Gastrocnemius medialis (tissue), 4 donors: Measurements from ENCODE around the gene ADAMTS10. TPM values are rescaled to one million over a fixed set of nuclear protein-coding genes. Genes with fewer than 3 reads are reported as not detected.
A peak's percentile ranks its signal among the peaks of the same experiment; 100 is the strongest.

Experiments used
- ATAC-seq, 2 donors: fragments of 150-250 bp; one replicate each; pipeline ENCODE4 v1.9.1; 2016
- DNase-seq, 2 donors: peaks; one replicate each; pipeline ENCODE4 v3.0.0-alpha.2; 2019
- H3K27ac ChIP-seq, 4 donors: fragments of 200-600 bp; sonication (generic); 1 replicate in 1 of 4; 2 replicates in 3 of 4; pipeline ENCODE4 v1.5.1; 2016 to 2018; ENCODE audit warnings: mild to moderate bottlenecking in 2 of 4, moderate library complexity in 1 of 4
- H3K27me3 ChIP-seq, 3 donors: fragments of 200-600 bp; sonication (generic) in 2 of 3; 1 replicate in 1 of 3; 2 replicates in 2 of 3; pipeline versions ENCODE4 v1.5.1 to v1.6.0; 2016 to 2019; ENCODE audit warnings: mild to moderate bottlenecking in 1 of 3, moderate library complexity in 1 of 3
- H3K36me3 ChIP-seq, 2 donors: fragments of 200-600 bp; sonication (generic) in 1 of 2; one replicate each; pipeline ENCODE4 v1.5.1; 2017 to 2018
- H3K4me1 ChIP-seq, 2 donors: fragments of 200-600 bp; sonication (generic) in 1 of 2; one replicate each; pipeline ENCODE4 v1.5.1; 2016 to 2017; ENCODE audit warnings: mild to moderate bottlenecking in 2 of 2
- H3K4me3 ChIP-seq, 4 donors: fragments of 200-600 bp; sonication (generic) in 3 of 4; 1 replicate in 1 of 4; 2 replicates in 3 of 4; pipeline ENCODE4 v1.5.1; 2016 to 2019; ENCODE audit warnings: mild to moderate bottlenecking in 2 of 4
- H3K9me3 ChIP-seq, 3 donors: fragments of 200-600 bp; sonication (generic) in 2 of 3; 1 replicate in 1 of 3; 2 replicates in 2 of 3; pipeline ENCODE4 v1.5.1; 2016 to 2019
- CTCF ChIP-seq, 5 experiments: fragments of 450-650 bp in 3 of 5; fragments of 200-600 bp in 2 of 5; sonication (generic) in 2 of 5; IDR thresholded peaks in 4 of 5; conservative IDR thresholded peaks in 1 of 5; 1 replicate in 4 of 5; 2 replicates in 1 of 5; pipeline ENCODE4 v1.5.1; 2016 to 2019; ENCODE audit warnings: antibody characterized with exemption in 5 of 5, mild to moderate bottlenecking in 3 of 5, moderate library complexity in 3 of 5
- POLR2A ChIP-seq, 2 donors: fragments of 450-650 bp; IDR thresholded peaks; one replicate each; pipeline ENCODE4 v1.6.1; 2017; ENCODE audit warnings: antibody characterized with exemption in 2 of 2, mild to moderate bottlenecking in 2 of 2, moderate library complexity in 2 of 2
- in situ Hi-C, 4 donors: fragments of 200-750 bp; cut with MboI; loops; one replicate each; pipeline versions ENCODE4 v1.15.0 to v1.8.0; 2017; ENCODE audit warnings: low sequenced_read_pairs in 4 of 4
- intact Hi-C: fragments of 100-400 bp; cut with DNase I; formaldehyde crosslinking; loops from one replicate; pipeline ENCODE4 v1.15.1; 2023; ENCODE audit warnings: low total_unique reads
- total RNA-seq, 4 donors: library from RNA; depleted of rRNA; stranded (reverse); fragments of >200 nt; gene quantifications; one replicate each; pipeline versions ENCODE4 v1.1.0 to v1.2.3, GENCODE V29; 2016

Gene ADAMTS10
- total RNA-seq, 4 donors from 2014 or later, result 2.2 to 7.7 (median 3.6) TPM

- no peak for DNase-seq
- no peak for ATAC-seq
- Histone ChIP-seq H3K27me3 (peaks cover 0 to 13% (median 4%) of the 10 kb centered on the region in 3 donors), H3K27ac (no peak overlapping the region), H3K36me3 (no peaks in the 10 kb centered on the region), H3K4me1 (peaks cover 0 to 5% of the 10 kb centered on the region in 2 donors), H3K4me3 (no peak overlapping the region), H3K9me3 (no peaks in the 10 kb centered on the region)
- in situ Hi-C loops (no loop called here), intact Hi-C loops (no loop called here)
- no peak for TF ChIP-seq POLR2A (IDR thresholded peaks at IDR 0.05)
- no peak for TF ChIP-seq CTCF (IDR thresholded peaks at IDR 0.05 in 4 of 5, conservative IDR thresholded peaks at IDR 0.05 in 1 of 5)
Measured at GRCh38 chr19:8595651-8596050, 14.9 kb downstream of the ADAMTS10 start.

GRCh38 chr19:8593931-8594330 lies 16.6 kb downstream of the ADAMTS10 start:
- Histone ChIP-seq H3K36me3 (no peaks in the 10 kb centered on the region), H3K27ac (no peak overlapping the region), H3K27me3 (peaks cover 0 to 13% (median 4%) of the 10 kb centered on the region in 3 donors), H3K4me3 (no peak overlapping the region), H3K9me3 (no peaks in the 10 kb centered on the region), H3K4me1 (peaks cover 0 to 5% of the 10 kb centered on the region in 2 donors)
- in situ Hi-C loops (no loop called here), intact Hi-C loops (no loop called here)
- DNase-seq, result no peak
- no peak for TF ChIP-seq POLR2A (IDR thresholded peaks at IDR 0.05)
- TF ChIP-seq CTCF (IDR thresholded peaks at IDR 0.05 in 4 of 5, conservative IDR thresholded peaks at IDR 0.05 in 1 of 5), result no peak
- ATAC-seq, result no peak

GRCh38 chr19:8592231-8593009 lies 18.1 kb downstream of the ADAMTS10 start:
- peak; percentile 73 to 82 for DNase-seq
- peak overlapping the region; percentile 32 to 55 (median 44) for H3K4me3 ChIP-seq
- intact Hi-C loops, result no loop called here
- in situ Hi-C loops, result no loop called here
- peaks cover 0 to 13% (median 4%) of the 10 kb centered on the region in 3 donors for H3K27me3 ChIP-seq
- H3K9me3 ChIP-seq, result no peaks in the 10 kb centered on the region
- no peaks in the 10 kb centered on the region for H3K36me3 ChIP-seq
- TF ChIP-seq POLR2A (IDR thresholded peaks at IDR 0.05) (no peak), CTCF (IDR thresholded peaks at IDR 0.05 in 4 of 5, conservative IDR thresholded peaks at IDR 0.05 in 1 of 5) (no peak)
- H3K27ac ChIP-seq, result no peak overlapping the region
- peaks cover 0 to 5% of the 10 kb centered on the region in 2 donors for H3K4me1 ChIP-seq
- ATAC-seq, result peak; percentile 71 to 81

GRCh38 chr19:8589177-8589714 lies 21.3 kb downstream of the ADAMTS10 start:
- H3K4me1 ChIP-seq, result peaks cover 0 to 5% of the 10 kb centered on the region in 2 donors
- no peak overlapping the region for H3K4me3 ChIP-seq
- DNase-seq (no peak), ATAC-seq (no peak)
- intact Hi-C loops, result loop anchor here (10.0 kb wide), 1 partner anchor 56 kb away; no protein-coding TSS in a partner anchor
- peaks cover 0 to 13% (median 4%) of the 10 kb centered on the region in 3 donors for H3K27me3 ChIP-seq
- H3K9me3 ChIP-seq, result no peaks in the 10 kb centered on the region
- TF ChIP-seq CTCF (IDR thresholded peaks at IDR 0.05 in 4 of 5, conservative IDR thresholded peaks at IDR 0.05 in 1 of 5), result no peak
- TF ChIP-seq POLR2A (IDR thresholded peaks at IDR 0.05), result no peak
- H3K36me3 ChIP-seq, result no peaks in the 10 kb centered on the region
- no peak overlapping the region for H3K27ac ChIP-seq
- in situ Hi-C loops, result no loop called here
